Thyroid gland (tissue), 4 donors: ENCODE data around the gene CTRB2.

ENCODE experiments used
- POLR2A ChIP-seq, 2 donors: fragments of 450-650 bp; IDR thresholded peaks; one replicate each; pipeline ENCODE4 v1.6.1; 2017; ENCODE audit warnings: antibody characterized with exemption in 2 of 2, mild to moderate bottlenecking in 2 of 2, moderate library complexity in 1 of 2
- TF ChIP-seq, protein P1 (sequence below), 6 experiments: fragments of 200-600 bp in 3 of 6; fragments of 450-650 bp in 3 of 6; sonication (generic) in 3 of 6; IDR thresholded peaks; one replicate each; pipeline ENCODE4 v1.5.1; 2016 to 2019; ENCODE audit warnings: antibody characterized with exemption in 6 of 6, mild to moderate bottlenecking in 2 of 6, inconsistent platforms in 1 of 6, moderate library complexity in 1 of 6

DNA sequence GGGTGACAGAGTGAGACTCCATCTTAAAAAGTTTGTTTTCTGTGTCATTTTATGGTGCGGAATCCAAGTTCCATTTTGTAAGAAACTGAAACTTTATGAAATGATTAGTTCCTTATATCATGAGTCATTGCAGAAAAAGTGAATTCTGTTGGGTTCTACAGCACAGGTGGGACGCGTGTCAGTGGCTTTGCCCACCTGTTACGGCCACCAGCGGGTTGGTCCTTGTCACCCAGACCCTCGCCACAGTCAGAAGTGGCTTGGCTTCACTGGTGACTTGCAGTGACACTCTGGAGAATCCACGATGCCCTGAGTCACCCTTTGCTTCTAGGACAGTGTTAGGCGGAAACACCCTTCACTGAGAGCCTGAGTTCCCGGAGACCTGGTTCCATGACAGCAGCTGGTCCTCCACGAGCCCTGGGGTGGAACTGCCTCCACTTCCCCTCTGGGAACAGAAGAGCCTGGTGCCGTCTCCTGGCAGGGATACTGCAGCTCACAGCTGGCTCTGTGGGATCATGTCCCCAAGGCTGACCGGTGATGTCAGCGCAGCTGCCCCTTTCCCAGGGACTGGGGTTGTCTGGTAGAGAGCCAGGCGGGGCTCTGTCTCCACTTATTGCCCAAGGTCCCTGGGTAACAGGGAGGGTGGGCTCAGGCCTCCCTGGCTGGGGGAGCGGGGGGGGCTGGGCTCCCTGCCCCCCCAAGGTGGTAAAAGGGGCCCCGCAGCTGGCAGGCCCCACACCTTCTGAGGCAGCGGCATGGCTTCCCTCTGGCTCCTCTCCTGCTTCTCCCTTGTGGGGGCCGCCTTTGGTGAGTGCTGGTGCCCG is 11.5 kb upstream of the CTRB2 start, which contains the start of gene CTRB1:
- TF ChIP-seq, protein P1, sequence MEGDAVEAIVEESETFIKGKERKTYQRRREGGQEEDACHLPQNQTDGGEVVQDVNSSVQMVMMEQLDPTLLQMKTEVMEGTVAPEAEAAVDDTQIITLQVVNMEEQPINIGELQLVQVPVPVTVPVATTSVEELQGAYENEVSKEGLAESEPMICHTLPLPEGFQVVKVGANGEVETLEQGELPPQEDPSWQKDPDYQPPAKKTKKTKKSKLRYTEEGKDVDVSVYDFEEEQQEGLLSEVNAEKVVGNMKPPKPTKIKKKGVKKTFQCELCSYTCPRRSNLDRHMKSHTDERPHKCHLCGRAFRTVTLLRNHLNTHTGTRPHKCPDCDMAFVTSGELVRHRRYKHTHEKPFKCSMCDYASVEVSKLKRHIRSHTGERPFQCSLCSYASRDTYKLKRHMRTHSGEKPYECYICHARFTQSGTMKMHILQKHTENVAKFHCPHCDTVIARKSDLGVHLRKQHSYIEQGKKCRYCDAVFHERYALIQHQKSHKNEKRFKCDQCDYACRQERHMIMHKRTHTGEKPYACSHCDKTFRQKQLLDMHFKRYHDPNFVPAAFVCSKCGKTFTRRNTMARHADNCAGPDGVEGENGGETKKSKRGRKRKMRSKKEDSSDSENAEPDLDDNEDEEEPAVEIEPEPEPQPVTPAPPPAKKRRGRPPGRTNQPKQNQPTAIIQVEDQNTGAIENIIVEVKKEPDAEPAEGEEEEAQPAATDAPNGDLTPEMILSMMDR (IDR thresholded peaks at IDR 0.05), result no peak
- TF ChIP-seq POLR2A (IDR thresholded peaks at IDR 0.05), result no peak
